ENCODE data around the gene PRICKLE1.

PRICKLE1 gene

DNA sequence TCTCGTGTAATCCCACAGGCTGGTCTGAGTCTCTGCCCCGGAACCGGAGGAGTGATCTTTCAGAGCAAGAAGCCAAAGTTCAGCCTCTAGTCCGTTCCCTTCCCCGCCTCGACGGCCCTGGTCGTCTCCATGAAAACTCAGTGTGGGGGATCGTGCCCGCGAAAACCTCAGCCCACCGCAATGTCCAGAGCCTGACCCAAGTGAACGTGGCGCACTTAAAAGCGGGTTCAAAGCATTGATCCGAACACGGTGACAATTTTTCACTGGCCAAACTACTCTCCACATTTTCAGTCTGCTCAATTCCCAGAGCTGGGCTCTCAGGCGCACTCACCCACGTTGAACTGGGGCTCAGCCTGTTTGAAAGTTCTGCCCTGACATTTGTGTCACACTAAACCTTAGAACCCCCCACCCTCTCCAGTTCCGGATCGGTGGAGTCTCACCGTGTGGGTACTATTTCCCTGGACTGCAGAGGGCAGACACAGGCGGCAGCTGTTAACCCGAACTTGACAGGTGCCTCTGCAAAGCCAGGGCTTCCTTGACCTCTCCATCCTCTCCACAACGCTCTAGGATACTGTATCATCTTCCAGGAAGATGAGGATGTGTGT is 886 bp upstream of the PRICKLE1 start:
- Histone ChIP-seq H4K20me1 (ENCODE audit: insufficient read depth, low read length) (no peaks in the 10 kb centered on the region), H2AFZ (ENCODE audit: low read depth, low read length) (no peak overlapping the region), H3K27me3 (ENCODE audit: insufficient read depth, low read length, poor library complexity) (no peaks in the 10 kb centered on the region), H3K79me2 (ENCODE audit: insufficient read depth, low read length) (no peaks in the 10 kb centered on the region), H3K27ac (ENCODE audit: low read length) (no peak overlapping the region), H3K9ac (ENCODE audit: low read depth, low read length) (no peak overlapping the region), H3K4me1 (ENCODE audit: insufficient read depth, low read length) (no peaks in the 10 kb centered on the region), H3K9me3 (ENCODE audit: insufficient read depth, low read length, severe bottlenecking) (no peaks in the 10 kb centered on the region), H3K36me3 (ENCODE audit: insufficient read depth, low read length) (no peaks in the 10 kb centered on the region), H3K4me2 (ENCODE audit: insufficient read depth, low read length) (no peak overlapping the region), H3K4me3 (ENCODE audit: low read depth in 1 of 2, low read length in 2 of 2) (no peak overlapping the region)
- TF ChIP-seq, protein P1, sequence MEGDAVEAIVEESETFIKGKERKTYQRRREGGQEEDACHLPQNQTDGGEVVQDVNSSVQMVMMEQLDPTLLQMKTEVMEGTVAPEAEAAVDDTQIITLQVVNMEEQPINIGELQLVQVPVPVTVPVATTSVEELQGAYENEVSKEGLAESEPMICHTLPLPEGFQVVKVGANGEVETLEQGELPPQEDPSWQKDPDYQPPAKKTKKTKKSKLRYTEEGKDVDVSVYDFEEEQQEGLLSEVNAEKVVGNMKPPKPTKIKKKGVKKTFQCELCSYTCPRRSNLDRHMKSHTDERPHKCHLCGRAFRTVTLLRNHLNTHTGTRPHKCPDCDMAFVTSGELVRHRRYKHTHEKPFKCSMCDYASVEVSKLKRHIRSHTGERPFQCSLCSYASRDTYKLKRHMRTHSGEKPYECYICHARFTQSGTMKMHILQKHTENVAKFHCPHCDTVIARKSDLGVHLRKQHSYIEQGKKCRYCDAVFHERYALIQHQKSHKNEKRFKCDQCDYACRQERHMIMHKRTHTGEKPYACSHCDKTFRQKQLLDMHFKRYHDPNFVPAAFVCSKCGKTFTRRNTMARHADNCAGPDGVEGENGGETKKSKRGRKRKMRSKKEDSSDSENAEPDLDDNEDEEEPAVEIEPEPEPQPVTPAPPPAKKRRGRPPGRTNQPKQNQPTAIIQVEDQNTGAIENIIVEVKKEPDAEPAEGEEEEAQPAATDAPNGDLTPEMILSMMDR (IDR thresholded peaks at IDR 0.05; ENCODE audit: borderline replicate concordance, extremely low read depth, low read length, poor library complexity, severe bottlenecking), result no peak
- TF ChIP-seq EZH2 (IDR thresholded peaks at IDR 0.05; ENCODE audit: borderline replicate concordance, low read depth, low read length, severe bottlenecking), result no peak
- ATAC-seq (ENCODE audit: insufficient read depth, low read depth), result no peak
- DNase-seq, result no peak

DNA sequence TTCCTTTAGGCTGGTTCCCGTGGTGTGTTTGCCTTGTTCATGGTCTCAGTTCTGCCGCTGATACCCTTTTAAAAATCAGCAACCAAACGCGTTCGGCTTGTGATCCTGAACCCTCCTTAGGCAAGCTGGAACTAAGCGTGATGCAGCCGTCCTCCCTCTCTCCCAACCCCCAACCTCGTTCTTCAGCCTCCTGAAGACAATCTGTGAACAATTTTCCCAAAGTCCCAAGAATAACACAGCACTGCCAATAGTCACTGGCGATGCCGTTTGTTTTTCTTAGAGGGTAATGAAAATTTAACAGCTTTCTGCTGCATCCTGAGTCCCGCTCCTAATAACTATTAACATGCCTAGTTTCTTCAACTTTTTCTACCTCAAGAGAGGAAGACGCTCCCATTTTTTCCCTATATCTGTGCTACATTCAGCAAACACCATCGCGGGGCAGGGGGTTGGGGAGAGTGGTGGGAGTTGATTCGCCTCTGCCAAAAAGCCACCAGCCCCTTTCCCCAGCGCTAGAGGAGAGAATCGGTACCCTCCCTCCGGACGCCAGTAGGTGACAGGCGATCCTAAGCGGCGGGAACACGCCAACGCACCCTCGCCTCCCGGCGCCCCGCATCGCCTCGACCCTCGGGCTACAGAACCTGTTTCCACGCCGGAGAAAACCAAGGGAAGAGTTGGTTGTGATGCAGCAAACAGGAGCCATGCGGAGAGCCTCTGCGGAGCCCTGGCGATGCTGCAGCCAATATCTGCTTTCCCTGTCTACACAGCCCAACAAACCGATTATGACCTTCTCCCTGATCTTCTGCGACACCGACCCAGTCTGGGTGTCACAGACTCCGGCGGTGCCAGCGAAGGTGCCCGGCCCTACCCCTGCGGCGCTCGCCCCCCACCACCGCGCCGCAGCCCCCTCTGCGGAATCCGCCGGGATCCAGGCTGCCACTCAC is 752 bp downstream of the PRICKLE1 start:
- Histone ChIP-seq H3K9me3 (ENCODE audit: insufficient read depth, low read length, severe bottlenecking) (no peaks in the 10 kb centered on the region), H3K27me3 (ENCODE audit: insufficient read depth, low read length, poor library complexity) (no peaks in the 10 kb centered on the region), H3K4me3 (ENCODE audit: low read depth in 1 of 2, low read length in 2 of 2) (no peak overlapping the region), H3K9ac (ENCODE audit: low read depth, low read length) (no peak overlapping the region), H3K36me3 (ENCODE audit: insufficient read depth, low read length) (no peaks in the 10 kb centered on the region), H3K27ac (ENCODE audit: low read length) (no peak overlapping the region), H2AFZ (ENCODE audit: low read depth, low read length) (no peak overlapping the region), H4K20me1 (ENCODE audit: insufficient read depth, low read length) (no peaks in the 10 kb centered on the region), H3K79me2 (ENCODE audit: insufficient read depth, low read length) (no peaks in the 10 kb centered on the region), H3K4me2 (ENCODE audit: insufficient read depth, low read length) (no peak overlapping the region), H3K4me1 (ENCODE audit: insufficient read depth, low read length) (no peaks in the 10 kb centered on the region)
- DNase-seq (no peak), ATAC-seq (ENCODE audit: insufficient read depth, low read depth) (no peak)
- TF ChIP-seq, protein P1 (IDR thresholded peaks at IDR 0.05; ENCODE audit: borderline replicate concordance, extremely low read depth, low read length, poor library complexity, severe bottlenecking), result no peak
- TF ChIP-seq EZH2 (IDR thresholded peaks at IDR 0.05; ENCODE audit: borderline replicate concordance, low read depth, low read length, severe bottlenecking), result no peak

DNA sequence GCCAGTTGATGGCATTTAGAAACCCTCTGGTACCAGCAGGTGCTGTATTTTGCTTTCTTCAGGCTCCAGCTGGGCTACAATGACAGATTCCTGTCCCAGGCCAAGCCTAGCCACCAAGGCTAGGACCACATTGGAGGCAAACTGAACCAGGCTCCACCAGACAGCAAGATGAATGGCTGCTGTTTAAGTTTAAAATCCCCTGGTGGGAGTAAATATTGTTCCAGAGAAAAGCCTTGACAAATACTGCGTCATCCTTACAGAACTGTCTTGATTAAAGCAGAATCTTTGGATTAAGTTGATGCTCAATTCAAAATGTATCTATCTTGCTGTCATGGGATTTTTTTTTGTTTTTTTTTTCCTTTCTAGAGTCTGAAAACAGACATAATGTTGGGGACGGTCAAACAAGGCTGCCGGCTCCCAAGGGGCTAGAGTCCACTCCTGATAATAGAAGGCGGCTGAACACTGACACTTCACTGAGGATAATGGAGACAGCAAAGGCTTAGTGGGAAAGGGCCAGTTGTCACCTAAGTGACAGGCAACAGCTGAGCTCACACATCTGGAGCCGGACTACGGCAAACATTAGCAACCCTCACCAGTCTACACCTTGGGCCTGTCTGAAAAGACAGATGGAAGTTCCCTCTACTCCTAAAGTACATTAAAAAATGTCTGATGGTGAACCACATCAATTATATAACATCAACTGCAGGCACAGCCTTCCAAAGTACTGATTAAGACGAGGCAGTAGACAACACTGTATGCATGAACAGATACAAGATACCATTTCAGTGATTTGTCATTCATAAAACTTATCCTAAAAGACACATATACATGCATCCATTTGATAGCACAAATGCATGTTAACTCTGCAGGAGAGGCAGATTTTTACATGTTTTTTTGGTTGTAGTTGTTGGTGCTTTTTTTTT is 1.7 kb downstream of the PRICKLE1 start:
- H3K9me3 ChIP-seq (ENCODE audit: insufficient read depth, low read length, severe bottlenecking), result no peaks in the 10 kb centered on the region
- no peaks in the 10 kb centered on the region for H3K4me1 ChIP-seq (ENCODE audit: insufficient read depth, low read length)
- no peaks in the 10 kb centered on the region for H3K36me3 ChIP-seq (ENCODE audit: insufficient read depth, low read length)
- H3K27me3 ChIP-seq (ENCODE audit: insufficient read depth, low read length, poor library complexity), result no peaks in the 10 kb centered on the region
- no peak overlapping the region for H3K9ac ChIP-seq (ENCODE audit: low read depth, low read length)
- no peaks in the 10 kb centered on the region for H3K79me2 ChIP-seq (ENCODE audit: insufficient read depth, low read length)
- no peak overlapping the region for H3K27ac ChIP-seq (ENCODE audit: low read length)
- no peaks in the 10 kb centered on the region for H4K20me1 ChIP-seq (ENCODE audit: insufficient read depth, low read length)
- H3K4me2 ChIP-seq (ENCODE audit: insufficient read depth, low read length), result no peak overlapping the region
- no peak for DNase-seq
- no peak overlapping the region for H2AFZ ChIP-seq (ENCODE audit: low read depth, low read length)
- ATAC-seq (ENCODE audit: insufficient read depth, low read depth), result no peak
- no peak overlapping the region for H3K4me3 ChIP-seq (ENCODE audit: low read depth in 1 of 2, low read length in 2 of 2)
- TF ChIP-seq EZH2 (IDR thresholded peaks at IDR 0.05; ENCODE audit: borderline replicate concordance, low read depth, low read length, severe bottlenecking), result no peak
- TF ChIP-seq, protein P1 (IDR thresholded peaks at IDR 0.05; ENCODE audit: borderline replicate concordance, extremely low read depth, low read length, poor library complexity, severe bottlenecking), result no peak
